Uterus (tissue), 2 donors: ENCODE results near the gene GPR137.

Experiments
- POLR2A ChIP-seq, 2 donors: fragments of 450-650 bp; IDR thresholded peaks; one replicate each; pipeline ENCODE4 v1.6.1; 2016; ENCODE audit warnings: antibody characterized with exemption in 2 of 2, mild to moderate bottlenecking in 1 of 2, moderate library complexity in 1 of 2
- TF ChIP-seq, protein P1 (sequence below), 4 experiments: fragments of 200-600 bp in 2 of 4; fragments of 450-650 bp in 2 of 4; sonication (generic) in 2 of 4; IDR thresholded peaks; one replicate each; pipeline ENCODE4 v1.5.1; 2016 to 2019; ENCODE audit warnings: antibody characterized with exemption in 4 of 4, mild to moderate bottlenecking in 2 of 4, moderate library complexity in 1 of 4

DNA sequence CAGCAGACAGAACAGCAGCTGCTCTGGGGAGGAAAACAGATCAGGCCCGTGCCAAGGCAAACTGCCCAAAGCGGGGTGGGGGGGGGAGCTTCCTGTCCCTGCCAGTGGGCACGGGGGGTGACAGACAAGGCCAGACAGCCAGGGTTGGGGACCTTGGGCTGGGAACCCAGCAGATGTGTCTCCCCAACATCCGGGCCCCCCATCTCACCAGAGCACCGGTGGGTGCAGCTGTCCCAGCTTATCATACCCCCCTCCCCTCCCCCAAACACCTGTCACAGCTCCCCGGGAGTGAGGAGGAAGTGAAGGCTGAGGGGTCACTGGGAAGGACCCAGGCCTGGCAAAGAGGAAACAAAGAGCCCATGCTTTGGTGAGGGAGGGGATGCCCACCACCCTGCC is 40.2 kb upstream of the GPR137 start:
- TF ChIP-seq POLR2A (IDR thresholded peaks at IDR 0.05): no peak
- TF ChIP-seq, protein P1, sequence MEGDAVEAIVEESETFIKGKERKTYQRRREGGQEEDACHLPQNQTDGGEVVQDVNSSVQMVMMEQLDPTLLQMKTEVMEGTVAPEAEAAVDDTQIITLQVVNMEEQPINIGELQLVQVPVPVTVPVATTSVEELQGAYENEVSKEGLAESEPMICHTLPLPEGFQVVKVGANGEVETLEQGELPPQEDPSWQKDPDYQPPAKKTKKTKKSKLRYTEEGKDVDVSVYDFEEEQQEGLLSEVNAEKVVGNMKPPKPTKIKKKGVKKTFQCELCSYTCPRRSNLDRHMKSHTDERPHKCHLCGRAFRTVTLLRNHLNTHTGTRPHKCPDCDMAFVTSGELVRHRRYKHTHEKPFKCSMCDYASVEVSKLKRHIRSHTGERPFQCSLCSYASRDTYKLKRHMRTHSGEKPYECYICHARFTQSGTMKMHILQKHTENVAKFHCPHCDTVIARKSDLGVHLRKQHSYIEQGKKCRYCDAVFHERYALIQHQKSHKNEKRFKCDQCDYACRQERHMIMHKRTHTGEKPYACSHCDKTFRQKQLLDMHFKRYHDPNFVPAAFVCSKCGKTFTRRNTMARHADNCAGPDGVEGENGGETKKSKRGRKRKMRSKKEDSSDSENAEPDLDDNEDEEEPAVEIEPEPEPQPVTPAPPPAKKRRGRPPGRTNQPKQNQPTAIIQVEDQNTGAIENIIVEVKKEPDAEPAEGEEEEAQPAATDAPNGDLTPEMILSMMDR (IDR thresholded peaks at IDR 0.05): no peak
